GM10248 (cell line): ENCODE measurements around the gene TOM1L2.

Source experiments
- CTCF ChIA-PET: fragments of 300-600 bp; sonication (Branson Sonifier 250); formaldehyde crosslinking; extraction: SDS; loops from one replicate; lab custom pipeline; 2021; ENCODE audit warnings: antibody characterized with exemption; lab: Yijun Ruan, JAX
- POLR2A ChIA-PET: fragments of 350-650 bp; sonication (Branson Sonifier 250); formaldehyde crosslinking; extraction: SDS; loops from one replicate; lab custom pipeline; 2020; ENCODE audit warnings: antibody characterized with exemption; lab: Yijun Ruan, JAX
- DNase-seq: peaks from one replicate; pipeline ENCODE4 v3.0.0; 2012; ENCODE audit errors: extremely low spot score
- CTCF ChIP-seq: IDR thresholded peaks from 2 replicates; pipeline ENCODE4 v1.5.1; 2012; ENCODE audit warnings: mild to moderate bottlenecking, low read depth; ENCODE audit errors: extremely low read depth, missing control alignments, control extremely low read depth

The TOM1L2 gene

GRCh38 chr17:17804007-17804406 is 168.2 kb downstream of the TOM1L2 start:
- CTCF ChIA-PET, result no interaction called here
- TF ChIP-seq CTCF, result no peak

DNA sequence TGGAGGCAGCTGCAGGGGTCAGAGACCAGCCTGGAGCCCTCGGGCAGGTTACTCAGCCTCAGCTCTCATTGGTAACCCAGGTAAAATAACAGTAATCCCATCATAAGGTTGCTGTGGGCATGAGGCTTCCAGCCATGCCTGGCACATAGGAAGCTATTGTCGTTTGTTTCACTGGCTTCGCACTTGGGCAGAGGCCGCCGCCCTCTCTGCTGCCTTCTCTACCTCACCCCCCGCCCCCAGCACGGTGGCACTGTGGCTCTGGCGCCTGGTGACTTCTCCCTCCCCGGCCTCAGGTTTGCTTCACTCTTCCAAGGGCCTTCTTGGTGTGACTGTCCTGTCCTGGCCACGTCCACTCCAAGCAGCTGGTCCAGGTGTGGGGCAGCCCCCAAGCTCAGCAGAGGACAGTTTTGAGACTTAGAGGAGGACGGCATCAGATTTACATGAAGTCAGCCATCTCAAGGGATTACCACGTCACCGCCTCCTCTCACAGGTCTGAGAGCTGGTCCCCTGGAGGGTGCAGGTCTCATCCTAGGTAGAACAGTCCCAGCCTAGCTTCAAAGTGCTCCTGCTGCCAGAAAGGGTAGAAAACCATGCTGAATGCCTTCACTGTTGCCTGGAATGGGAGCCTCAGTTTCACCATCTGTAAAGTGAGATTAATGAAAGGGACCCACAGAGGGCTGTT is 170.3 kb downstream of the TOM1L2 start:
- CTCF ChIA-PET, result interaction anchor here (1.3 to 3.0 kb wide), 5 partner anchors 9 to 21 kb away, joined by 3 to 16 read pairs (median 5); no protein-coding TSS in a partner anchor
- no peak for TF ChIP-seq CTCF

More at GRCh38 chr17:17804007-17804406, 168.2 kb downstream of the TOM1L2 start:
- POLR2A ChIA-PET, result no interaction called here
- no peak for DNase-seq

DNA sequence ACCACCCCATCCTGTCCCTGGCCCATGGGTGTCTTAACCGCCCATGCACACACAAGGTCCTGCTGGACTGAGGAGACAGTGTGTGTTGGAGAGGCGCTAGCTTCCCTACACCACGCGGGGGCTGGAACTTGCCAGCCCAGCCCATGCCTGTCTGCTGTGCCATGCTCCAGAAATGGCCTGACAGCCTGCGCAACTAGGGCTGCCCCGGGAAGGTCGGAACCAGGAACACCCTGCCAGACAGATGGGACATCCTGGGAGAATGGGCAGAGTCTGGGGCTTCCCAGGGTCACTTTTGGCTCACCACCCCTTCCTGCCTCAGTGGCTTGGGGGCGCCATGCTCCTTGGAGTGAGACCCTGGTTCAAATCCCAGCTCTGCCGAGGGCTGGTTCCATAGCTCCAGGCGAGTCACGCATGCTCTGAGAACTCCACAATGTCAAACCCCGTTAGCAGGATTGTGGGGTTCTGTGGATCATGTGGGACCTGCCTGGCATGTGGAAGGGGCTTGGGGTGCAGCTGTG is 171.6 kb downstream of the TOM1L2 start:
- no peak for DNase-seq
- ChIA-PET CTCF (interaction anchor here (1.3 to 3.0 kb wide), 3 partner anchors 12 to 19 kb away, joined by 3 to 16 read pairs (median 5); no protein-coding TSS in a partner anchor), POLR2A (no interaction called here)
- no peak for TF ChIP-seq CTCF

More for the DNA sequence above, 170.3 kb downstream of the TOM1L2 start:
- no peak for DNase-seq
- POLR2A ChIA-PET, result no interaction called here

- POLR2A ChIA-PET, result no interaction called here
- no peak for DNase-seq
- TF ChIP-seq CTCF, result no peak
- CTCF ChIA-PET, result no interaction called here
Observed at GRCh38 chr17:17798573-17799255, 173.5 kb downstream of the TOM1L2 start.

GRCh38 chr17:17798010-17798556 is 174.1 kb downstream of the TOM1L2 start:
- CTCF ChIA-PET, result no interaction called here
- POLR2A ChIA-PET, result no interaction called here
- no peak for DNase-seq
- no peak for TF ChIP-seq CTCF

- TF ChIP-seq CTCF, result no peak
- CTCF ChIA-PET, result interaction anchor here (1.0 kb wide), 1 partner anchor 64 kb away, joined by 3 read pairs; no protein-coding TSS in a partner anchor
- POLR2A ChIA-PET, result no interaction called here
- DNase-seq, result no peak
Observed at GRCh38 chr17:17797119-17797809, 174.9 kb downstream of the TOM1L2 start.
